ENCODE data around the gene BCL2L1.

- TF ChIP-seq CTCF (IDR thresholded peaks at IDR 0.05) = no peak
- no peak for TF ChIP-seq POLR2A (IDR thresholded peaks at IDR 0.05)
- no peak for TF ChIP-seq POLR2AphosphoS5 (IDR thresholded peaks at IDR 0.05; ENCODE audit: insufficient read depth in 1 of 2, low read depth in 1 of 2)
These were observed 45.1 kb upstream of the BCL2L1 start for GRCh38 chr20:31767805-31768204.

Measured in vagina (tissue), 2 donors.